PC-9 (cell line): ENCODE data around the gene CYGB.

Experiments used
- CTCF ChIP-seq: fragments of 200-600 bp; sonication (generic); conservative IDR thresholded peaks from 2 replicates; pipeline ENCODE4 v1.6.1; 2017; ENCODE audit warnings: mixed run types, antibody characterized with exemption, mild to moderate bottlenecking, moderate library complexity
- EZH2 ChIP-seq: fragments of 200-600 bp; sonication (generic); IDR thresholded peaks from 2 replicates; pipeline ENCODE4 v1.8.0; 2017; ENCODE audit warnings: antibody characterized with exemption, low read depth

GRCh38 chr17:76543826-76544545 lies 6.5 kb upstream of the CYGB start:
- TF ChIP-seq CTCF (no peak), EZH2 (no peak)
